Measurements from ENCODE around the gene PTPRN2.

Gene PTPRN2

GRCh38 chr7:158097453-158098124, 490.0 kb downstream of the PTPRN2 start:
- TF ChIP-seq MYC (IDR thresholded peaks at IDR 0.05; ENCODE audit: low read depth, low read length) (no peak), CTCF (IDR thresholded peaks at IDR 0.05; ENCODE audit: low read depth, low read length) (no peak), MAX (IDR thresholded peaks at IDR 0.05; ENCODE audit: low read depth, low read length) (no peak), POLR2A (IDR thresholded peaks at IDR 0.05; ENCODE audit: extremely low read depth, insufficient read length) (no peak)
- DNase-seq (ENCODE audit: low read depth): no peak
- no peak overlapping the region for H3K4me3 ChIP-seq (ENCODE audit: low read depth, low read length)

GRCh38 chr7:158097106-158097452, 490.5 kb downstream of the PTPRN2 start:
- DNase-seq (ENCODE audit: low read depth): no peak
- TF ChIP-seq MYC (IDR thresholded peaks at IDR 0.05; ENCODE audit: low read depth, low read length): no peak
- TF ChIP-seq POLR2A (IDR thresholded peaks at IDR 0.05; ENCODE audit: extremely low read depth, insufficient read length): no peak
- TF ChIP-seq CTCF (IDR thresholded peaks at IDR 0.05; ENCODE audit: low read depth, low read length): no peak
- no peak for TF ChIP-seq MAX (IDR thresholded peaks at IDR 0.05; ENCODE audit: low read depth, low read length)
- no peak overlapping the region for H3K4me3 ChIP-seq (ENCODE audit: low read depth, low read length)

- no peak for DNase-seq (ENCODE audit: low read depth)
- TF ChIP-seq MYC (IDR thresholded peaks at IDR 0.05; ENCODE audit: low read depth, low read length): no peak
- TF ChIP-seq MAX (IDR thresholded peaks at IDR 0.05; ENCODE audit: low read depth, low read length): no peak
- TF ChIP-seq CTCF (IDR thresholded peaks at IDR 0.05; ENCODE audit: low read depth, low read length): no peak
- TF ChIP-seq POLR2A (IDR thresholded peaks at IDR 0.05; ENCODE audit: extremely low read depth, insufficient read length): no peak
- no peak overlapping the region for H3K4me3 ChIP-seq (ENCODE audit: low read depth, low read length)
Observed at GRCh38 chr7:158096582-158096981, 491.0 kb downstream of the PTPRN2 start.

GRCh38 chr7:158094671-158095226, 492.9 kb downstream of the PTPRN2 start:
- no peak for DNase-seq (ENCODE audit: low read depth)
- H3K4me3 ChIP-seq (ENCODE audit: low read depth, low read length): no peak overlapping the region

GRCh38 chr7:158094046-158094445, 493.6 kb downstream of the PTPRN2 start:
- DNase-seq (ENCODE audit: low read depth): no peak
- TF ChIP-seq CTCF (IDR thresholded peaks at IDR 0.05; ENCODE audit: low read depth, low read length) (no peak), POLR2A (IDR thresholded peaks at IDR 0.05; ENCODE audit: extremely low read depth, insufficient read length) (no peak), MYC (IDR thresholded peaks at IDR 0.05; ENCODE audit: low read depth, low read length) (no peak), MAX (IDR thresholded peaks at IDR 0.05; ENCODE audit: low read depth, low read length) (no peak)
- H3K4me3 ChIP-seq (ENCODE audit: low read depth, low read length): no peak overlapping the region

More at GRCh38 chr7:158094671-158095226, 492.9 kb downstream of the PTPRN2 start:
- no peak for TF ChIP-seq POLR2A (IDR thresholded peaks at IDR 0.05; ENCODE audit: extremely low read depth, insufficient read length)
- no peak for TF ChIP-seq CTCF (IDR thresholded peaks at IDR 0.05; ENCODE audit: low read depth, low read length)
- no peak for TF ChIP-seq MAX (IDR thresholded peaks at IDR 0.05; ENCODE audit: low read depth, low read length)
- no peak for TF ChIP-seq MYC (IDR thresholded peaks at IDR 0.05; ENCODE audit: low read depth, low read length)
